Tongue (tissue), 3 donors: ENCODE results near the gene SKA2. TPM values are rescaled to one million over a fixed set of nuclear protein-coding genes. Genes with fewer than 3 reads are reported as not detected.
"Not testable (repeated sequence)": the region's sequence is repeated elsewhere in the genome, so short reads cannot be mapped to it uniquely, and the experiment has no call there.

Source experiments
- DNase-seq: peaks from one replicate; pipeline ENCODE4 v3.0.0-alpha.2; 2015
- small RNA-seq: library from RNA; depleted of rRNA; stranded (forward); fragments of <200 nt; gene quantifications from one replicate; pipeline ENCODE3, GENCODE V24; 2014; ENCODE audit warnings: low replicate concordance
- total RNA-seq: library from RNA; depleted of rRNA; stranded (reverse); fragments of >200 nt; gene quantifications from one replicate; pipeline ENCODE4 v1.2.3, GENCODE V29; 2014

The SKA2 gene
- total RNA-seq, 1 donor from 2014 or later: 38.7 TPM

GRCh38 chr17:59094861-59095530 is 60.0 kb downstream of the SKA2 start:
- no peak for DNase-seq

- peak; percentile 55 for DNase-seq
Observed at GRCh38 chr17:59093702-59094231, 61.2 kb downstream of the SKA2 start.

GRCh38 chr17:59093145-59093701 is 61.8 kb downstream of the SKA2 start:
- DNase-seq: no peak

- not testable (repeated sequence) for DNase-seq
Observed at GRCh38 chr17:59090593-59090992, 64.4 kb downstream of the SKA2 start.

- no peak for DNase-seq
Observed at GRCh38 chr17:59084154-59084553, 70.8 kb downstream of the SKA2 start.

- no peak for DNase-seq
Observed at GRCh38 chr17:59074494-59074893, 80.5 kb downstream of the SKA2 start.

- DNase-seq: no peak
Observed at GRCh38 chr17:59073972-59074371, 81.0 kb downstream of the SKA2 start.

- no peak for DNase-seq
Observed at GRCh38 chr17:59069856-59070255, 85.1 kb downstream of the SKA2 start.

GRCh38 chr17:59067756-59068155 is 87.2 kb downstream of the SKA2 start:
- no peak for DNase-seq

GRCh38 chr17:59067340-59067739 is 87.6 kb downstream of the SKA2 start:
- no peak for DNase-seq

- no peak for DNase-seq
Observed at GRCh38 chr17:59062509-59062908, 92.5 kb downstream of the SKA2 start.

Small RNAs within 50 kb of the gene (small RNA-seq; reads per million reads assigned to genes)
- 18.7 reads per million, percentile 95 among the genes with 10 or more reads in this experiment for gene MIR301A
- 104 reads per million, percentile 97 among the genes with 10 or more reads in this experiment for gene MIR454
- 0.31 reads per million, percentile 53 among the genes with 10 or more reads in this experiment for gene RNU2-58P

Other genes with a start within 250 kb of the SKA2 start
- gene TRIM37, start 48.3 kb downstream of the SKA2 start, total RNA-seq: 32.4 TPM
- gene PRR11, start 560 bp upstream of the SKA2 start, total RNA-seq: 5.0 TPM
- 15.6 TPM for gene SMG8, start 54.8 kb upstream of the SKA2 start, total RNA-seq
- 3.4 TPM for gene GDPD1, start 65.3 kb upstream of the SKA2 start, total RNA-seq
- 39.3 TPM for gene YPEL2, start 176.5 kb upstream of the SKA2 start, total RNA-seq